G401 (cell line): ENCODE results near the gene TPX2. TPM values are rescaled to one million over a fixed set of nuclear protein-coding genes. Genes with fewer than 3 reads are reported as not detected.

Experiments used
- DNase-seq: peaks from one replicate; pipeline ENCODE4 v3.0.0-alpha.2; 2015; ENCODE audit warnings: low spot score
- in situ Hi-C: cut with HindIII; loops from 2 replicates; pipeline ENCODE4 v1.10.0; 2016; ENCODE audit warnings: low sequenced_read_pairs, mixed read lengths
- total RNA-seq: library from RNA; depleted of rRNA; stranded (reverse); fragments of >200 nt; shearing (Covaris generic); gene quantifications from 2 replicates; pipeline ENCODE4 v1.2.3, GENCODE V29; 2014; rRNA removed

Gene TPX2
- total RNA-seq, 1 experiment from 2014 or later = 155 TPM

DNA sequence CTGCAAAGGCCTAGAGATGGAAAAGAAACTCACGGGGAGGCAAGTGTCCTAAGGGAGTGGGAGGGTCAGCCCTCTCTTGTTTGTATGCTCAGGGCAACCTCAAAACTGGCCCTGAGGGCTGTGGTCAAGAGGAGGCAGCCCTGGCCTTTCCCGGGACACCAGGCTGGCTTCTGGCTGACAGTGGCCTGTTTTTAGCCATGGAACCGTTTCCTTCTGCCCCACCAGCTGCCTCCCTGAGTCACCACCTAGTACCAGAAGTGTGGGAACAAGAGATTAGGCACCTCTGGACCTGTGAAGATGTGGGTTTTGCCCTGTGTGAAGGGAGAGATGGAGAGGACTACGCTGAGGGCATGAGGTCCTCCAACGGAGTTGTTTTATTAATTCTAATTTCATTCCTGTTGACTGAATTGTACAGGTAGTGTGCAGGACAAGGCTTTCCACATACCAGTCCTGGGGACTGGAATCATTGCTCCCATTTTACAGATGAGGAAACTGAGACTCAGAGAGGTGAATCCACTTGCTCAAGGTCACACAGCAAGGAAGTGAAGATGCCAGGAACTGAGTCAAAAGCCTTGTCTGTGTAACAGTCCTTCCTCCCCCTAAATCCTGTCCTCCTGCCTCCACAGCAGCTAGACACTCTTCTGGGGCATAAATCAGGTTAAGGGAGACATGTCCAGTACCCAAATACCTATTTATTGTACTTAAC, 100.8 kb downstream of the TPX2 start:
- in situ Hi-C loops = no loop called here
- DNase-seq = no peak

DNA sequence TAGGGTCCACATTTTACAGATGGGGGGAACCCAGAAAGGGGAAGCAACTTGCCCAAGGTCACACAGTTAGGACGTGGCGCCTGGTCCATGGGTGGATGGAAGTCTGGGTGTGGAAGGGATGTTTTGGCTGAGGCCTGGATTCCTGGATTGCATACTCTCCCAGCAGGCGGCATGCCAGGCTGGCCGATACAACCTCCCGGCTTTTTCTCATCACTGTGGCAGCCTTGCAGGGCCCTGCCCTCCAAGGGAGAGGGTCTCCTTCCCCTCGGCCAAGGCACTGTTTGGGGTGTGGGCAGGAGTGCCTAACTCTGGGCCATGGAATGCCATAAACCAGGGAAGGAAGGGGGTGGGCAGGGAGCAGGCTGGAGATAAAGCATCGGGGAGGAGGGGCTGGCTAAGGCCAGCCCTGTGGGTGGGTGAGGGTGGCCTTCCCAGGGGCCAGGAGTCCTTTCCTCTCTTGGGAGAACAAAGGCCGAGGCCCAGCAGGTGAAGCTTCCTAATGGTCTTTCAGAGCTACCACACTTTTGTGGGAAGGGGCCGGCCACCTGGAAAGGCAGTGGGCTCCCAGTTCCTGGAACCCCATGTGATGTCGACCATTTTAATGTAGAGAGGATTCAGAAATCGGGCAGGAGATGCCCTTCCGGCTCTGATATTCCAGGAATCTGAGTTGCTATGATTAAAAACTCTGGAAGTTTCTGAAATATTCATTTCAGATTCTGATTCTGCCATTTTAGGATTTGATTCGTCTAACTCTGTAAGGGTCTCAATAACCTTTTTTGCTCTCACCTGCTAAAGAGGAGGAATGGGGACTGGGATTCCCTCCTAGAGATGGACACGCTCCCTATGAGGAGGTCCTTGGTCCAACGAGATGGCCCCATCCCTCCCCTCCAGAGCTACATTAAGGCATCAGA, 102.1 kb downstream of the TPX2 start:
- in situ Hi-C loops = no loop called here
- DNase-seq = no peak

DNA sequence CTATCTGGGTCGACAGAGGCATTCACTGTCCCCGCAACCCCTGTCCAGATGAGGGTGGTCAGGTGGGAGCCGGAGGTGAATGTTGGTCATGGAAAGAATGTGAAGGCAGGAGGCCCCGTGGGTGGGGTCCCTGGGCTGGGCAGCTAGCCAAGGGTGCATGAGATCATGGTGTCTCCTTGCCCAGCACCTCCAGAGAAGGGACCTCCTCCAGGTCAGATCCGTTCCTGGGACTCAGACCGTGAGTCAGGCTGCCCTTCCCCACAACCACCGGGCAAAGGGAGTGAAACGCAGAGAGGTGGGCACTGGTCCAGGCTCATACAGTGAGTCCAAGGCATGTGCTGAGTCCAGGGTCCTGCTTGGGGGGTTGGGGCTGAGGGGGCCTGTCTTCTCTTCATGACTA, 102.8 kb downstream of the TPX2 start:
- no peak for DNase-seq
- in situ Hi-C loops = no loop called here

DNA sequence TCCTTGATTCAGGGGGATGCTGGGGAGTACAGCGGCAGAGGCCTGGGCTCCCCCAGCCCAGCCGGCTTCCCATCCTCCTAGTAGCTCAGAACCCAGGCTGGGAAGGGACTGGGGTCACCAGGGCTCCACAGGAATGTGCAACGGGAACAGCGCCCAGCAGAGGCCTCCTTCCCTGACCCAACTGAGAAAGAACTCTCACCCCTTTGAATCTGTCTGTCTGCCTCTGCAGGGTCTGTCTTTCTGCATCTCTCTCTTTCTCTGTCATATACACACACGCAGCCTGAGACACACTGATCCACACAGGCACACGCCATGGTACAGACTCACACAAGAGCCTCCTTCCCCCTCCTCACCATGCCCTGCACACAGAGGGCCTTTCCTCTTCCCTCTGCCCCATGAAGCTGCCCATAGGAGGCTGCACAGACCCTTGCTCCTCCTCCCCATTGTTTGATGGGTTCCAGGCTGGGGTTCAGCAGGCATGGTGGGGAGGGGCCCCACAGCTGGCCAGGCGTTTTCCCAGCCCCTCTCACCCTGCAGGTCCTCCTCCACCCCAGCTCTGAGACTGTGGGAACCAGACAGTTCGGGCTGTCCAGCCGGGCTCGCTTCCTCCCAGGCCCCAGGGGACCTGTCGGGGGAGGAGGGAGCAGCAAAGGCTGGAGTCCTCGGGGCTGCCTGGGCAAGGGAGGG, 103.5 kb downstream of the TPX2 start:
- DNase-seq = no peak
- in situ Hi-C loops = no loop called here

DNA sequence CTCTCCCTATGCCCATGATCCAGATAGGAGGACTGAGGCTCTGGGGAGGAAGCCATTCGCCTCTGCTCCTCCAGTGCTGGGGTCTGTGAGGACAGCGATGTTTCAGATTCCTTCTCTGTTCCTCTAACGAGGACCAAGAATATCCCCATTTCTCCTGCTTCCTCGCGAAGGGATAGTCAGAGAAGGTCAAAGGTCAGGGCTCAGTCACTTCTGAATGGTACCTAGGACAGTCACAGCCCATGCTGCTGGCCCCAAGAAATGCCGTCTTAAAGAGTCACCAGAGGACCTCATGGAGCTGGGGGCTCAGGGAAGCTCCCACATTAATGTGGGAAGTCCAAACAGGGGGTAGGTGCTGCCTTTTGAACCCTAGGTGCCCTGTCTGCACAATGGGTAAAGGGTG, 104.2 kb downstream of the TPX2 start:
- in situ Hi-C loops = no loop called here
- DNase-seq = no peak

DNA sequence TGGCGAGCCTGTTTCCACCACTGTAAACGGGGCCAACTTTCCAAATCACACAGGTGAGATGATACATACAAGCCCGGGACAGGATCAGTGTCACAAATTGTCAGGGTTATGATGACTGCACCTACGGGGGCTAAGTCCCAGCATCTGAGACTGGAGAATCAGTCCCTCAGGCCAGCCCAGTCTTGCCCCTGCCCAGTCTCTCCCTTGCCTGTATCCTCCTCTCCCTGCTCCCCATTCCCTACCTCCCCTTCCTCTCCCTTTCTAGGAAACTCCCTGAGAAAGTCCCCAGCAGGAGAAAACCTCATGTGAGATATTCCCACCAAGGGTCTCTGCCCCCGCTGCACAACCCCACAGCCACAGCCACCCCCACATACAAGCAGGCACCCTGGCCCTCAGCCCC, 104.8 kb downstream of the TPX2 start:
- in situ Hi-C loops = no loop called here
- no peak for DNase-seq

DNA sequence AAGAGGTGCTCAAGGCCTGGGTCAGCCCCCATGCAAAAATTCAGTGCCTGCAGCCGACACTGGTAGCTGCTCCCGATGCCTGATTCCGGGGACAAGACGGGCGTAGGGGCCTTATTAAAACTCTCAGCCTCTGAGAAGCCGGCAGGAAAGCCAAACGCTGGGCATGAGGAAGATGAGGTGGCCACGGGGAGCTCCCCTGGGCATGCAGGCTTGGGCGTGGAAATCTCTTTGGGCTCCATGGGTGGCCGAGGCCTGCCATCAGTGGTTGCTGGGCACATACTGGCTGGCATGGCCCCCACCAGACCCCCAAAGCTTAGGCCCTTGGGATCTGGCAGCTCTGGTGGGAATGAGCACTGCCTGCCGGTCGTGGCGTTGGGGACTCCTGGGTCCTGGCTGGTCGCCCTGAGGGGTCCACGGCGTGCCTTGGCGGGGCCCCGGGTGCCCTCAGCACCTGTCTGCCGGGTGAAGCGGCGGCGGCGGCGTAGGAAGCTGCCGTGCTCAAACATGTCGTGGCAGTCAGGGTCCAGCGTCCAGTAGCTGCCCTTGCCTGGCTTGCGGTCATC, 105.7 kb downstream of the TPX2 start:
- in situ Hi-C loops = no loop called here
- DNase-seq = no peak

DNA sequence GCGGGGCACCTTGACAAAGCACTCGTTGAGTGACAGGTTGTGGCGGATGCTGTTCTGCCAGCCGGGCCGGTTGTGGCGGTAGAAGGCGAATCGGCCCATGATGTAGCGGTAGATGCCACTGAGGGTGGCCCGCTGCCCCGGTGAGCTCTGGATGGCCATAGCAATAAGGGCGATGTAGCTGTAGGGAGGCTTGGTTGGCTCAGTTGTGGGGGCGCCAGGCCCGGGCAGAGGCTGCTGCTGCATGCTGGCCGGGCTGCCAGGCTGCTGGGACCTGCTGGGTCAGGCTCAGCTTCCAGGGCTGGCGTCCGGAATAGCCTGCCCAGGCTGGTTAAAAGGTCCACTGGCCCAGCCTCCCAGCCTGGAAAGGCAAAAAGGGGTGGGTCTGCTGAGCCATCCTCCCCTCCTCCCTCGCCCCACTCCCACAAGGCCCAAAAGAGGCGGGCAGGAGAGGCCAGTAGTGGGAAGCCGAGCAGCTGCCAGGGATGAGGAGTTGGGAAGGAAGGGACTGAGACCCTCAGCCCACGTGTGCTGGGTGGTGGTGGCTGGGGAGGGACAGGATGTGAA, 106.3 kb downstream of the TPX2 start, which contains the start of gene FOXS1:
FOXS1 (minus strand) TSS at position 305 of the 564 bp plus-strand sequence; CDS start at position 243, 62 bp downstream.
- in situ Hi-C loops = no loop called here

DNA sequence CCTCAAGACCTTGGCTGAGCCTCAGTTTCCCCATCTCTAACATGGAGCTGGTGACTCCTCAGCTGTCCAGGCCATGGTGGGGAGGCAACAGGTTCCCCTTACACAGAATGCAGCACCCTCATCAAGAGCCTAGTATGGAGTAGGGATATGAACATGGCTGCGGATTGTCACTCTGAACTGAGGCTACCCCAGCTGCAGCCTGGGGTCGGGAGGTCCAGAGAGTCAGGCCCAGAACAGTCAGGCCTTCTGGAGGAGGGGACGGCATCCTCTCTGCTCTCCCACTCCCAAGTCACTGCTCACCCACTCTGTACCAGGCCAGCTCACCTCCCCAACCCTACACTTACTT, 107.7 kb downstream of the TPX2 start:
- in situ Hi-C loops = no loop called here
- no peak for DNase-seq

More for the DNA sequence above, 106.3 kb downstream of the TPX2 start, which contains the start of gene FOXS1:
- peak; percentile 64 for DNase-seq

DNA sequence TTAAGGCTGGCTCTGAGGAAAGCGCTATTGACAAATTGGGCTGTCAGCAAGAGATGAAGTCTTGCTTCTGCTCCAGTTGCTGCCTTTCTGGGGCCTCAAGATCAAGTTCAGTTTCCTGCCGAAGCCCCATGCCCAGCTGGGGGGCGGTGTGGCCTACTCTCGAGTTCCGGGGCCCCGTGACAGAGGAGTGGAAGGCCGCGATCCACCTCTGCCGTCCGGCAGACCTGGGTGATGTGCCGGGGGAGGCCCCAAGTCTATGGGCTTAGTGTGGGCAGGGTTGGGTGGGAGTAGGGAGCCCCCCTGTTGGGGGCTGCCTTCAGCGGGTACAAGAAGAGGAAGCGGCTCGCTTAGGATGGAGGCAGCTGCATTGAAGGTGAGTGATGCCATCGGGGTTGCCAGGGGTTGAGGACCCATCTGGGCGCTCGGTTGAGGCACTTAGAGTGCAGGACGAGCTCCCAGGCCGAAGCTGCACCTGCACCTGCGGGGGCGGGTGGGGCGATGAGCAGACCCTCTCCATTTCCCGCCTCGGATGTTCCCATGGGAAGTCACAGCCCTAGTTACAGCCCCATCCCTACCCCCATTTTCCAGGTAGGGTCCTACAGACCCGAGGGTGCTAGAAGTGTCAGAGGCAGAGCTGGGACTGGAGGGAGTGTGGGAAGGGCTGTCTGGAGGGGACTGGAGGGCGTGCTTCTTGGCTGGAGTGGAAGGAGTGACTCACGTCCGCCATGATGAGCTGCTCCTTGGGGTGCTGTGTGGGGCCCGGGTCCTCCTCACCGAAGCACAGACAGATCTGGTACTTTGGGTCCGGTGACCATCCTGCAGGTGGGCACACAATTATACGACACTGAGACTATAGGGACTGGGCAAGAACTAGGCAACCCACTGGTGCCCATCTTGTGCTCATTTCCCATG, 109.3 kb downstream of the TPX2 start:
- in situ Hi-C loops = no loop called here

DNA sequence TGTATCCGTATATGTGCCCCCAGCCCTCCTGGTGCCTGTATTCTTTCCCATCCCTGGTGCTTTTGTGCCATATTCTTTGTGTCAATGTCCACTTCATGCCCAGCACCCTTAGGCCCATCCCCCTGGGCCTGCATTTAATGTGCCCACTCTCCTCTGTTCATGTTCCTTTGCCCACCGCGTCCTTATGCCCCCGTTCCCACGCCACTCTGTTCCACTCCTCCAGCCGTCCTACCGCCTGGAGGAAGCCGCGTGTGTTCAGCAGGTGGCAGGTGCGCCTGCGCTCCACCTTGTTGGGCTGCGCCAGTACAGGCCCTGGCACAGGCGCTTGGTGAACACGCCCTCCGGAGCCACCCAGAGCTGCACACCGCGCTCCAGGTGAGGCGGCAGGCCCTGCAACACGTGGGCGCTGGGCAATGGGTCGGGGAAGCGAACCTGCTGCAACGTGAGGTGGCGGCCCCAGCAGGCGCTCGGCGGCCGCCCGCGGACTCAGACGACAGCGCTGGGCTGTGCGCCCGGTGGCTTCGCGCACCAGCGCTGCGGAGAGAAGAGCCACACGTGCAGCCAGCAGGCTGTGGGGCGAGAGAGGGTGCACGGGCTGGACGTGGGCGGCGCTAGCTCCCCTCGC, 110.3 kb downstream of the TPX2 start:
- in situ Hi-C loops = no loop called here
- peak; percentile 50 for DNase-seq

More for the DNA sequence above, 109.3 kb downstream of the TPX2 start:
- DNase-seq = no peak

Other genes starting within 250 kb of the TPX2 start
- 124 and 138 TPM in 2 replicates for gene HM13, start 224.8 kb upstream of the TPX2 start, total RNA-seq
- gene ID1, start 134.0 kb upstream of the TPX2 start, total RNA-seq = 1,330 and 1,439 TPM in 2 replicates
- gene COX4I2, start 101.4 kb upstream of the TPX2 start, total RNA-seq = not detected in 2 replicates
- 104 and 109 TPM in 2 replicates for gene BCL2L1, start 16.4 kb upstream of the TPX2 start, total RNA-seq
- gene MYLK2, start 80.1 kb downstream of the TPX2 start, total RNA-seq = 0.44 TPM in 1 of 2 replicates, not detected in the other
- 3.4 and 9.5 TPM in 2 replicates for gene FOXS1, start 106.3 kb downstream of the TPX2 start, total RNA-seq
- gene DUSP15, start 131.2 kb downstream of the TPX2 start, total RNA-seq = 0.37 and 3.4 TPM in 2 replicates
- gene TTLL9, start 131.3 kb downstream of the TPX2 start, total RNA-seq = 2.0 TPM in 1 of 2 replicates, not detected in the other
- 37.4 and 50.9 TPM in 2 replicates for gene PDRG1, start 212.8 kb downstream of the TPX2 start, total RNA-seq
- gene XKR7, start 228.9 kb downstream of the TPX2 start, total RNA-seq = 5.7 and 6.8 TPM in 2 replicates